Activated CD4-positive, CD25-positive, alpha-beta regulatory T cell treated with anti-CD3 and anti-CD28 coated beads, Interleukin-2, amount 50 U/mL, for 72 hours (primary cell): ENCODE data around the gene EPX.
A peak's percentile ranks its signal among the peaks of the same experiment; 100 is the strongest.

Experiments
- DNase-seq: peaks from one replicate; pipeline ENCODE4 v3.0.0; 2021

The EPX gene

DNA sequence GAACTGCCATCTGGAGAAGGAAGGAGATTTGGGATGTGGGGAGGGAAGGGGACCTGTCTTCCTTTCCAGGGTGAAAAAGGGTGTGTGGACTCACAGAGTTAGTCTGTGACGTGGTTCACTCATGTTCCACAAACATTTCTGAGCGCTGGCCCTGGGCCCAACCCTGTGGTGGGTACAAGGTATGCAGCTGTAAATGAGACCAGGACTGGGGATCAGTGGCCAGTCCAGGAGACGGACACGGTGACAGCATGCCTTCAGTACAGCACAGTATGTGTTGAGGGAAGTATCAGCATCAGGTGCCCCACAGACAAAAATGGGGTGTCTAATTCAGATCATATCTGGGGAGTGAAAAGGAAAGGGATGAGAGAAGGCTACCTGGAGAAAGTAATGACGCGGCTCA, 5.5 kb upstream of the EPX start:
- no peak for DNase-seq

DNA sequence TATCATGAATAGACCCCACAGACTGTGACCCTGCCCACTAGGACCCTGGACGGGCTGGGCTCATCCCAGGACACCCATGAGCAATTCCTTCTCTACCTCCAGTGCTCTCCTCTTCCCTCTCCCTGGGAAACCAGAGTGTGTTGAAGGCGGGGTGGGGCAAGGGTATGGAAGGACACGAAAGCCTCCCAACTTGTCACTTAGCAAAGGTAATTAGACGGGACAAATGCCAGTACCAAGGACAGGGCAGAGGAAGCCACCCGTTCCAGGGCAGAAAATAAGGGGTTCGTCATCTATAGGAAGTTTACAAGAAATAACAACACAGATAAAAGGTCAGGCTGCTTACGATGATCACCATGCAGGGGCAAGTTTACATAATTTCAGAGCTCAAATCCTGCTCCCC, 4.9 kb upstream of the EPX start:
- no peak for DNase-seq

DNA sequence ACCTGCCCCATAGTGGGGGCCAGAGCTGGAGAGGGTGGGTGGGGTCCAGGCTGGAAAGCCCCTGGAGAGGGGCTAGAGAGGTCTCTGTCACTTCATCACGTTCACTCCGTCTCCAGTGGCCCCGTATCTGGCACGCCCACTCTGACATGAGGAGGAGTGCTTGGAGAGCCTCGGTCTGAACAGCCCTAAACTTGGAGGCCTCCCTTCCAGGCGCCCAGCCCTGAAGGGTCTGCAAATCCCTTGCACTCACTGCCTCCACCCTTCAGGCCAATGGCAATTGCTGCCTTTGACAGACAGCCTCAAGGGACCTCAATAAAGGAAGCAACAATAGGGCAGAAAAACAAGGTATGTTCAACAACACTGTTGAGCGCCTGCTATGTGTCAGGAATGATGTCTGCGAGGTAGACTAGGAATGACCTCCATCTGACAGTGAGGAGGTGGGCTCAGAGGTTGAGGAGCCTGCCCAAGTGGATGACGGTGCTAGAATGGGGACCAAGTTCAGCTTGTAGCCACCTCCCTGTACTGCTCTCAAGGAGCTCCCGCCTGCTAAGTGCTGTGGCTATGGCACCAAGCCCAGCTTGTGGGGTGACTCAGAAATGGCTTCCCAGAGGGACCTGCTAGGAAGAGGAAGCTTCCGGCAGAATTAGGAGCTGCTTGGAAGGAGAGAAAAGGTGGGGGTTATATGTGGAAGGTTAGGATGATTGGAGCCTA, 2.9 kb upstream of the EPX start:
- no peak for DNase-seq

DNA sequence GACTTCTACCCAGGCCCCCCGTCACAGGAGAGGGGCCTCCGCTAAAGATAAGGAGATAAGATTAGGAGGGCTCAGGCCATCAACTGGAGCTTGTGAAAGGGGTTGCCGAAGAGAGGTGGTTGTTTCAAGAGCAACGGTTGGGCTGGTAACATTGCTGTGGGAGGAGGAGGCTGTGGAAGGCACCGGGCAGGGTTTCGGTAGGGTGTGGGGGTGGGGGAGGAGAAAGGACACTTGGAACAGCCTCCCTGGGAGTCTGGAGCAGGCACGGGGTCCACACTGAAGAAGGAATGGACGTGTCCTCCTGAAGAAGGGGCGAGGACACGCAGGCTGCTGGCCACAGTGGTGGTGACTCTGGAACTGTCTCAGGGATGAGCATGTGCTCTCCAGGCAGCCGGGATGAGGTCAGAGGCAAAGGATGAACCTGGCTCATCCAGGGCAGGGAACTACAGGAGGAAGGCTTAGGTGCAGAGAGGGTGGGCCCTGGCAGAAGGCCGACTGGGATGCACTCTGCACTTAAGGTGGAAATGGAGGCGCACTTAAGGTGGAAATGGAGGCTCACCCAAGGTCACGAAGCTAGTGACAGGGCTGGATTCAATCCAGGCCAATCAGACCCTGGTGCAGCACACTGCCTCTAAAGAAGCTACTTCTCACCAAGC, 1.2 kb upstream of the EPX start:
- DNase-seq: no peak

DNA sequence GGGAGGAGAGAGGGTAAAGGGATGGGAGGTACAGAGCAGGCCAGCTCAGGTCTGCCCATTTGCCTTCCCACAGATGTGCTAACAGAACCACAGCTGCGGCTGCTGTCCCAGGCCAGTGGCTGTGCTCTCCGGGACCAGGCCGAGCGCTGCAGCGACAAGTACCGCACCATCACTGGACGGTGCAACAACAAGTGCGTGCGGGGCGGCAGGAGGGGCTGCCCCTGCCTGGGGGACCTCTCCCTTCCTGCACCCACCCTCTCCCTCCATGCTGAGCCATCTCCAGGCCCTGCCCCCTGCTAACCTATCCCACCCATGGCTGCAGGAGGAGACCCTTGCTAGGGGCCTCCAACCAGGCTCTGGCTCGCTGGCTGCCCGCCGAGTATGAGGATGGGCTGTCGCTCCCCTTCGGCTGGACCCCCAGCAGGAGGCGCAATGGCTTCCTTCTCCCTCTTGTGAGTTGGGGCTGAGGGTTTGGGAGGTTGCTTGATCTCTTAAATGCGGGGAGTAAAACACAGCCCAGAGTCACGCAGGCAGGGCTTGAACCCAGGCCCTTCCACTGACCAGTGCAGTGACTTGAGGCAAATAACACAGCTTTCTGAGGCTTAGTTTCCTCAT, 1.2 kb downstream of the EPX start:
- no peak for DNase-seq

DNA sequence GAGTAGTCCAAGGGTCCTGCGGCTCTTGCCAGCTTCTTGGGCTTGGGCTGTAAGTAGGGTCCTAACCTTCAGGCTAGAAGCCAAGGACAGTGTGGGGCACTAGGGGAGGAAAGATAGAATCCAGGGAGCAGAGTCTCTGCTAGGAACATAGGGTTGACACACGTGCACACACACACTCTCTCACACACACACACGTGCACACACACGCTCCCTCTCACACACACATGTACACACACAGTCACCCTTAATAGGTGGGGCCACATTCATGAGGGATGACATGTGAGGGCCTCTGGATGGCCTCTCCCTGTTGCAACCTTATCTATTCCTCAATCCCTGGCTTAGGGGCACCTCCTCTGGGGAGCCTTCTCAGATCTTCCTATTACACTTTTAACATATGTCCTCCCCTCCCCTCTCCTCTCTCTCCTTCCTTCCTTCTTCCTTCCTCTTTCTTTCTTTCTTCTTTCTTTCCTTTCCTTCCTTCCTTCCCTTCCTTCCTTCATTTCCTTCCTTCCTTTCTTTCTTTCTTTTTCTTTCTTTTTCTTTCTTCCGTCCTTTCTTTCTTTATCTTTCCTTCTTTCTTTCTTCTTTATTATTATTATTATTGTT, 3.1 kb downstream of the EPX start:
- no peak for DNase-seq

DNA sequence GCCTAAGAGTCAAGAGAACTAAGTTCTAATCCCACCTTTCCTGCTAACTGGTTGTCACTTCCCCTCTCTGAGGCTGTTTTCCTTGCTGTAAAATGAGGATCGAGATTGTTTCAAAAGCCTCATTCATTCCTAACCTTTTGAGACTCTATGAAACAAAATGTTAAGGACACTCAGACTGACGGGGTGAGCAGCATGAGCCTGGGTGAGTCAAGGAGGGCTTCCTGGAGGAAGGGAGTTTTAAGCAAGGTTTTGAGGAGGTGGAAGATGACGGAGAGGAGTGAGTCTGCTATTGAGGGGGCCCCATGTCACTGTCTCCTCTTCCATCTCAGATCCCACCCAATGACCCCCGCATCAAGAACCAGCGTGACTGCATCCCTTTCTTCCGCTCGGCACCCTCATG, 4.1 kb downstream of the EPX start:
- DNase-seq: no peak

DNA sequence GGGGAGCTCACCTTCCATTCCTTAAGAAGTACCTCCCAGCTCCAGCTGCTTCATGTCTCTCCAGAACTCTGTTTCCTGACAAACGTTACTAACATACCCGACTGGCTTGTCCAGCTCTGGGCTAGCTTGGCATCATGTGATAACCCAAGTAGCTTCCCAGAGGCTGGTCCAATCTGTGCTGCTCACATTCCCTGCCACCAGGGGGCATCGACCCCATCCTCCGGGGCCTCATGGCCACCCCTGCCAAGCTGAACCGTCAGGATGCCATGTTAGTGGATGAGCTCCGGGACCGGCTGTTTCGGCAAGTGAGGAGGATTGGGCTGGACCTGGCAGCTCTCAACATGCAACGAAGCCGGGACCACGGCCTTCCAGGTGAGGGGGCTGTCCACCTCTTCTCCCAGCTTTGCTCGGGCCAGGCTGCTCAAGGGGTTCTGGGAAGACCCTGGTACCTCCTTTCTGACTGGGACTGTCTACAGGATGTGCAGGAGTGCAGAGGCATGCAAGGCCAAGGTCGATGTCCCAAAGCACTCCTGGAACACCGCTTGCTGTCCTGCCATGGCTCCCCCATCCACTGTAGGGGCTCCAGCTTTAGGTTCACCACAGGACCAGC, 7.6 kb downstream of the EPX start:
- DNase-seq: peak; percentile 57

DNA sequence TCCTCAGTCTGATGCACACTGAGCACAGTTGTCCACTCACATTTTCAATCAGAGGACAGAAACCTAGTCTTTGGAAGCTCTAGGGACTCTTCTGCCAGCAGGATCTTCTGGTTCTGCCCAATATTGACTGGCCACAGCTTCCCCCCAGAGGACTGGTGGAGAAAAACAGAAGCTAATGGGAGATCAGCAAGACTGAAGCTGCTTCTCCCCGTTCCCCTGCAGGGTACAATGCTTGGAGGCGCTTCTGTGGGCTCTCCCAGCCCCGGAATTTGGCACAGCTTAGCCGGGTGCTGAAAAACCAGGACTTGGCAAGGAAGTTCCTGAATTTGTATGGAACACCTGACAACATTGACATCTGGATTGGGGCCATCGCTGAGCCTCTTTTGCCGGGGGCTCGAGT, 10.3 kb downstream of the EPX start:
- DNase-seq: no peak

DNA sequence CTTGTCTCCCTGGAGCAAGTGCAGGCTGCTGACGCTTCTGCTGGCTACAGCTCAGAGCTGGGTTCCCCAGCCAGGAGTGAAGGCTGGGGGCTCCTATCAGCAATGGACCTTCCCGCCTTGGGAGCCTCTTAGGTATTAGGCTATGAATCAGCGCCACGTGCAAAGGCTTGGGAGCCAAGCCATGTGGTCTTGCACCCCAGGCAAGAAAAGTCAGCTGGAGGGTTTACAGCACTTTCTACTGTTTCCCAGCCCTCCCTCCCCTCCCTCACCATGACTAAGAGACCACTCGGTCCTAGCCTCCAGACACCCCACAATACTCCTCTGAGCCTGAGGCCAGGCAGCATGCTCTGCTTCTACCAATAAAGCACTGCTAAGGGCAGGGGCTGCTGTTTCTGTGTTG, 12.3 kb downstream of the EPX start:
- DNase-seq: no peak

DNA sequence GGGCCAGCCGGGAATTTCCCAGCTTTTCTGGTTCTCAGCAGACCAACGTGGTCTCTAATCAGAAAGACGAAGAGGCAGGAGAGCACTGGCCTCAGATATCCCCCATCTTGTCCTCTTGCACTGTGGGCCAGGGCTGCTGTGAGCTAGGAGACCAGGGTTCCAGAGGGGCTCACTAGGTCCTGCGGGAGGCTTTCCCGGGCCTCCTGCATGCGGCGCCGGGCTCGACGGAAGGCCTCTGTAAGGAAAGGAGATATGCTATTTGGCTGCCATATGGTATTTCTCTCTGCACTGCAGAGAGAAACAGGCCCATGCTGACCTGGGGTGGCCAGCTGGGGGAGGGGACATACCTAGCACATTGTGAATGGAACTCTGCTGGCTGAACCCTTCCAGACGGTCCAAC, 13.4 kb downstream of the EPX start:
- no peak for DNase-seq

DNA sequence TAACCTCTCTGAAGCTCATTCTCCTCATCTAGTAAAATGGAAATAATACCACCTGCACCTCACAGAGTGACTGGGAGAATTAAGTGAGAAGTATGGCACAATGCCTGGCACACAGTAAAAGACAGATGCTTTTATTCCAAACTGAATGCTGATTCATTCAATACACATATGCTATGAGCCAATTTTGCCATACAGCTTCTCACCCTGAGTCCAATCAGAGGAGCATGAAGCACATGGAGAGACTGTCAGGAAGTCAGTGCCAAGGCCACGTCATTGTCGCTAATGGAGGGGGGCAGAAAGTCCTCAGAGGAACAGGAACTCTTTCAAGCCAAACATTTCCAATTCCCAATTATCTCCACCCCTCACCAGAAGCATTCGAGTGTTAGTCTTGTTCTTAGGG, 14.9 kb downstream of the EPX start:
- DNase-seq: no peak

DNA sequence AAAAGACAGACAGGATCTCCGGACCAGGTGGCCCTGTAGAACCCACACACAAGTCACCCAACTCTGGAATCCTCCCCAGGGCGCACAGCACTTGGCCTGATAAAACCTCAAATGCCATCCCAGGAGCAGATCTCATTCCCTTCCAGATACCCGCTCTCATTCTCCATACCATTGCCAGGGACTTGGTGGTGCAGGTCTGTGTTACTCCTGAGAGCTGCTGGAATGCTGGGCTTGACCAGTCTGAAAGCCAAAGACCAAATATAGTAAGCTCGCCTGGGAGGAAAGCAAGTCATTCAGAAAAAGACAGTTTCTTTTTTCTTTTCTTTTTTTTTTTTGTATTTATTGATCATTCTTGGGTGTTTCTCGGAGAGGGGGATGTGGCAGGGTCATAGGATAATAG, 15.8 kb downstream of the EPX start:
- DNase-seq: no peak

DNA sequence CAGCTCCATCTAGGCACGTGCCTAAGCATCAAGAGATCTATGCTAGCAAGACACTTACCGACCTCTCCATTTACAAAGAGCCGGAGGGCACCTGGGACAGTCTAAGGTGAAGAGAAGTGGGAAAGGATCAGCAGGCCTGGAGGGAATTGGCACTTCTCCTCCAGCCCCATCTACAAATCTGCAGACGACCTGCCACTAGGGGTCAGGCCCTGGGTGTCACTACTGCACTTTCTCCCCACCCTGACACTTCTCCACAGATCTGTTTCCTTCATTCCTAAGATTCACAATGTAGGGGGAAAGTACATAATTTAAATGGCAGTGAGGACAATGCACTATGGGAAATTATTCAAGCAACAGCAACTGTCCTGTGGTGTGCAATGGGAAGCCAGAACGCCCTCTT, 18.4 kb downstream of the EPX start:
- DNase-seq: no peak

DNA sequence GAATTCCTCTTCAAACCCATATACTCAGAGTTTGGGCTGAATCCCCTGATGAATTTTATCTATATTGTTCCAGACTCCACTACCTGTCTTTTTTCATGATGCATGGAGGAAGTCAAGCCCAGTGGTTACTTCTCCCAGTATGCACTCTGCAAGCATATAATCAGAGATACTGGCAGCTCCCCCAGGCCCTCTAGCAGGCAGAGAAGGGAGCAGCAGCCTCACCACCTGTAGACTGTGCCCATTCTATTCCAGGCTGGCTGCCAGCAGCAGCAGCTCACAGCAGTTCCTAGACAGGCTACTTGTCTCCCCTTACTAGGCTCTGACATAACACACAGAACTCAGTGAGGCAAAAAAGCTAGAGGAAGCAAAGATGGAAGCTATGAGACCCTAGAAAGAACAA, 23.2 kb downstream of the EPX start:
- DNase-seq: no peak

DNA sequence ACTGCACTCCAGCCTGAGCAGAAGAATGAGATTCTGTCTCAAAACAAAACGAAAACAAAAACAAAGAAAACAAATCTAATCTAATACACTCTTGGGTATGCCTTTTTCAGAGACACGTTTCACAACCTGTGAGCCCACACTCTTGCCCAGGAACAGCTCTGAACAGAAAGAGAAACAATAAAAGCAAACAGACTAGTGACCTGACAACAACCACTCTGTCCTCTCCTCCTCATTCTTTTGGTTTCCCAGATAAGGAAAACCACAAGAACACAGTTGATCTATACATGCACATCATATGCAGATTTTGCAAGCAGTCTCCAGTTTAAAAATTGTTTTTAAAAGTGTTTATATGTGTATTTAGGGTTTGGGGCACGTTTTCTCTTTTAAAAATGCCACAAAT, 25.2 kb downstream of the EPX start:
- no peak for DNase-seq

DNA sequence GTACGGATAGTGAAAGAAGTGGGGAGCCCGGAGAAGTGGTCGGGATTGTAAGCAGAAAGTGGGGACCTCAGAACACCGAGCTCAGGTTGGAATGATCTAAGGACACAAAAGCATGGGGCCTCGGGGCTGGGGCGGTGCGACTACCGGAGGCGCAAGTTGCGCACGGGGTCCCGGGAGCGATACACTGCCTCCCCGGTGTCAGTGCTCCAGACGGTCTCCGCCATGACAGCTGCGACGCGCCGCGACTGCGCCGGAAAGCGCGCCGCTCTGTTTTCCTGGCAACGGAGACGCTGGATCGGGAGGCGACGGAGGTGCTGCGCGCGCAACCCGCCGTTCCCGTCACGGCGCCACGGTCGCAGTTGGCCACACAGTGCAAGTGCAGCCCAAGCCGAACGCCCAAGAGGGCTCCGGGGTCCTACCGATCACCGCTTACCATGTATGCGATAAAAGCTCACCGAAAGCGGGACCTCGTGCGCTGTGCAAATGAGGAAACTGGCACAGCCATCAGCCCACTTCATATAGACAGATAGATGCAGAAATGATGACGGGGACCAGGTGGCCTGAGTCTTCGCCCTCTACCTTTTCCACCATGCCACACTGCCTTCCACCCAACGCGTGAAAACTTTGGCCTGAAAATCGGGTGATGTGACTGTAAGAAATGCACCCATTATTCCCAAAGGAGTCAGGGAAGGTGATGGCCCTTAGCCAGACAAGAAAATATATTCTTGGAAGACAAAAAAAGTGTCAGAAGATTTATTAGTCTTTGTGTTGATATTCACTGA, 26.7 kb downstream of the EPX start, which contains the start of gene MKS1:
MKS1 (minus strand) TSS at position 249 of the 782 bp plus-strand sequence; CDS start at position 224, 25 bp downstream.
- peak; percentile 95 for DNase-seq

DNA sequence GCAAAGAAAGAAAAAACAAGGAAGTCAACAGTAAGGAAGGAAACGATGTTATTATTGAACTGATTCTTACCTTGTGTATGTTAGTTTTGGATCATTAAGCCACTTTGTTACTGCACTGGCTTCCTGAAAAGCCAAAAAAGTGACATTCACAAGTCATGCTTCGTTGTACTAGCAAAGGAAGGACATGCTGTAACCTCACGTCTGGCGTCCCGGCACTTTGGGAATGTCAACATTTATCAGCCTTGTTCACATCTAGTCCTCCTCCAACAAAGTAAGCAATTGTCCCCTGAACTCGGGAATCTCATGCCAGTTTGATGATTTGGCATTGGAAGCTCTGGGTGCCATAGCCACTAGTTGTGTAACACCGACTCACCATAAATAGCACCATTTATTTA, 27.3 kb downstream of the EPX start:
- no peak for DNase-seq

DNA sequence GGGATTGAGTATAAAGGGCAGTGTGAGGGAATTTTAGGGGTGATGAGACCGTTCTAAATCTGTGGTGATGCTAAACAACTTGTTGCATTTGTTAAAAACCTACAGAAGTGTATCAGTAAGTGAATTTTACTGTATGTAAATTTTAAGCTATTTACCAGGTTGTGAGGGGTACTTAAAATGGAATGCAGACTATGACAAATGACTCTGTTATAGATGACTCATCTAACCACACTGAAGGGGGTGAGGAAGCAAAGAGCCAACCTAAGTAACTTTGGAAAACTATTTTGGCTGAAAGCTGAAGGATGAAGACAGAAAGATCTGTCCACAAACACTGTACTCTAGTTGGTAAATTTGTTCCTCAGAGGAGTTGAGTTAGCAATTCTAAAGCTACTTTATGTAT, 31.8 kb downstream of the EPX start:
- DNase-seq: no peak

DNA sequence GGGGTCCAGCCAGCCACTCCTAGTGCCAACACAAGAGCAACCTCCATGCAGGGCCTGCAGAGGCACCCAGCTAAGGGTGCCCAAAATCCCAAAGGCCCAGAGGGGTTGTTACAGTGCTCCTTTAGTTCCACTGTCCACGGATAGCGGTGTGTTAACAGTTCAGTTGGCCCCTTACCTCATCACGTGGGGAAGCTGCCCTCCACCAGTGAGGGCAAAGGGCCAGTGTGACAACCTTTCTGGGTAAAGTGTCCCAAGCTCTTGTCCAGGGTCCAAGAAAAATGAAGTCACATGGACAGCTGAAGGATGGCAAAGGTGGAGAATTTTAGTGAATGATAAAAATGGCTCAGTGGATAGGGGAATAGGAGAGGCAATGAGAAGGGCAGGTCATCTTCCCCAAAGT, 35.2 kb downstream of the EPX start:
- DNase-seq: no peak

DNA sequence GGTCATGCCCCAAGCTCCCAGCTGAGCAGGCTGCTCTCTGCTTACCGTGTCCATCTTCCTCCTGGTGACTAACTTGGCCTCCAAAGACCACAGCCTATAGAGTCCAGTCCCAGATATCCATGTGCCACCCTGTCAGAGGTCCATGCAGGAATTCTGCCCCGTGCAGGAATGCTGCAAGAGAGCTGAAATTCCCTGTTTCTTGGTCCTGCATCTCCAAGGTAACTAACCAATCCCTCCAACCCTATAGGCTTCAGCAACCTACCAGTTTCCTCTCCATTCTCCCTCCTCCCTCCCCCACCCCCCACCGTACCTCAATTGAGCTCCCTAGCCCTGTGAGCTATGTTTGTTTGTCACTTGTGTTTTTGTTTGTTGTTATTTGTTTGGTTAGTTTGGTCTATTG, 36.2 kb downstream of the EPX start:
- DNase-seq: no peak

DNA sequence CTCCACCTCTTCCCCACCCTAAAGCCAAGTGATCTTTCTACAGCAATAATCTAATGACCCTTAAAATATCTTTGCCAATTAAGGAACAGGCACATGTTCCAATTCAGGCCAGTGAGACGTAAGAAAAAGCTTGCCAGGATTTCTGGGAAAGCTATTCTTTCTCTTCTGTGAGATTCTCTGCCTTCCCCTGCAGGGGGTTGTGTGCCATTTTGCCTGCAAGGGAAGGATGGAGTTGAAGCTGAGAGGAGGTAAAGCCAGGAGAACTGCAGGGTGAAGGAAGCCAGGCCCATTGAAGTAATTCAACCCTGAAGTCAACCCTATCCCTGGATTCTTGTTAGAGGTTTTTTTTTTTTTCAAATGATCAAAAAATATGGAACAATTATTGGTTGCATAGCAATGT, 36.9 kb downstream of the EPX start:
- DNase-seq: no peak

DNA sequence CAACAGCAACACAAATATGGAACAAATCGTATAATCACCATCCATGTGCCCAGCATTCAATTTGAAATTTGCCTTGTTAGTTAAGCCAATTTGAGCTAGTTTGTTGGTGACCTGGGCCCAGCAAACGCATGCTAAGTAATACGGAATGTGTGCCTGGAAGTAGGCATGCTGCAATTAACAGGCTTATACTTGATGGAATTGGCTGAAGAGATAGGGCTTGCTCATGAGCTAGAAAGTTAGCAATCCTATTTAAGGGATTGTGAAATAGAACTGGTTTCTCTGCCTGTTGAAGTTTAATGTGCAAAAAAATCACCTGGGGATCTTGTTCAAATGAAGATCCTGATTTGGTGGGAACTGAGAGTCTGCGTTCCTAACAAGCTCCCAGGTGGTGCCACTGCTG, 37.4 kb downstream of the EPX start:
- DNase-seq: no peak
